IMR-90 (cell line): Measurements from ENCODE around the gene SEMA3C.

ENCODE experiments used
- MAZ ChIP-seq: IDR thresholded peaks from 2 replicates; pipeline ENCODE4 v1.6.1; 2012; ENCODE audit warnings: low read depth, mild to moderate bottlenecking, low read length, improper control_type of control experiment, moderate library complexity, borderline replicate concordance
- MXI1 ChIP-seq: IDR thresholded peaks from 2 replicates; pipeline ENCODE4 v1.6.1; 2012; ENCODE audit warnings: low read depth, mild to moderate bottlenecking, low read length, moderate library complexity, borderline replicate concordance
- NFE2L2 ChIP-seq: fragments of 150-350 bp; IDR thresholded peaks from 2 replicates; pipeline ENCODE4 v1.6.1; 2016; ENCODE audit warnings: low read depth, mild to moderate bottlenecking, low read length
- POLR2A ChIP-seq: IDR thresholded peaks from 2 replicates; pipeline ENCODE4 v1.6.1; 2012; ENCODE audit warnings: mild to moderate bottlenecking, low read depth, low read length
- RAD21 ChIP-seq: IDR thresholded peaks from 2 replicates; pipeline ENCODE4 v1.6.1; 2012; ENCODE audit warnings: low read length, improper control_type of control experiment
- RFX5 ChIP-seq: IDR thresholded peaks from 2 replicates; pipeline ENCODE4 v1.8.0; 2012; ENCODE audit warnings: low read depth, mild to moderate bottlenecking, low read length, moderate library complexity
- TF ChIP-seq, protein P1 (sequence below): conservative IDR thresholded peaks from 2 replicates; pipeline ENCODE4 v1.5.1; 2012; ENCODE audit warnings: mild to moderate bottlenecking, low read depth, low read length, improper control_type of control experiment

DNA sequence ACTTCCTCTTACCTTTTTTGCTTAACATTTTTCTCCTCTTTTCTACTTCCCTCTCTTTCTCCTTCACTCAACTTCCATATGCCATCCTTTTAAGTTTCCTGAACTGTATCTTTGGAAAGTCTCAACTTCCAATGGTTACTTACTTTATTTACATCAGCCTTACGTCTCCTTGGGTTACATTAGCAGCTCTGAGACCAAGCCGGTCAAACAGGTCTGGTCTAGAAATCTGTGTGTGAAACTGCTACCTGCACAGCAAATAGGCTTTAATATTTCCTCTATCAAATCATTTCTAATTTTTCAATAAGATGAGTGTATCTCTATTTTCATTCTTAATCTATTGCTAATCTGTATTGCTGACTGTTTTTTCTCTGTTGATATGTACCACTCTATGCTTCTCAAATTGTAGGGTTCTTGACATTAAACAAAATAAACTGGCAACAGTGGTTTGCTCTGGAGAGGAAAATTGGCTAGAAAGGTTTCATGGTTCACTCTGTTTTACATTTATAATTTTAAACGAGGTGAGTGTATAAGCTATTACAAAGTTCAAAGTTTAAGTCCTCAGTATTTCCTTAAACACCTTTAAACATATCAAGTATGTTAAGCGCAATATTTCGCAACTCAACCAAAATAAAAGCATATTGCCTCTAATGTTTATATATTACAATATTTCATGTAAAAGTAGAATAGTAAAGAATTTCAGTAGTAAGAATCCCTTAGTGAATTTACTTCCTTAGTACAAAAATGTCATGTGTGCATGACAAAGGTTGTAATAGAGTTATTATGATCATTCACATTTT is 3.6 kb upstream of the SEMA3C start:
- TF ChIP-seq, protein P1, sequence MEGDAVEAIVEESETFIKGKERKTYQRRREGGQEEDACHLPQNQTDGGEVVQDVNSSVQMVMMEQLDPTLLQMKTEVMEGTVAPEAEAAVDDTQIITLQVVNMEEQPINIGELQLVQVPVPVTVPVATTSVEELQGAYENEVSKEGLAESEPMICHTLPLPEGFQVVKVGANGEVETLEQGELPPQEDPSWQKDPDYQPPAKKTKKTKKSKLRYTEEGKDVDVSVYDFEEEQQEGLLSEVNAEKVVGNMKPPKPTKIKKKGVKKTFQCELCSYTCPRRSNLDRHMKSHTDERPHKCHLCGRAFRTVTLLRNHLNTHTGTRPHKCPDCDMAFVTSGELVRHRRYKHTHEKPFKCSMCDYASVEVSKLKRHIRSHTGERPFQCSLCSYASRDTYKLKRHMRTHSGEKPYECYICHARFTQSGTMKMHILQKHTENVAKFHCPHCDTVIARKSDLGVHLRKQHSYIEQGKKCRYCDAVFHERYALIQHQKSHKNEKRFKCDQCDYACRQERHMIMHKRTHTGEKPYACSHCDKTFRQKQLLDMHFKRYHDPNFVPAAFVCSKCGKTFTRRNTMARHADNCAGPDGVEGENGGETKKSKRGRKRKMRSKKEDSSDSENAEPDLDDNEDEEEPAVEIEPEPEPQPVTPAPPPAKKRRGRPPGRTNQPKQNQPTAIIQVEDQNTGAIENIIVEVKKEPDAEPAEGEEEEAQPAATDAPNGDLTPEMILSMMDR, result no peak
- no peak for TF ChIP-seq RFX5
- no peak for TF ChIP-seq MXI1
- no peak for TF ChIP-seq MAZ
- TF ChIP-seq RAD21, result no peak
- TF ChIP-seq NFE2L2, result no peak
- no peak for TF ChIP-seq POLR2A
